Liver (tissue), 9 donors: Measurements from ENCODE around the gene LRRK1. TPM values are rescaled to one million over a fixed set of nuclear protein-coding genes. Genes with fewer than 3 reads are reported as not detected.

Experiments used
- DNase-seq: peaks from one replicate; pipeline ENCODE4 v3.0.0-alpha.2; 2017; ENCODE audit warnings: low spot score
- H3K27ac ChIP-seq, 2 donors: one replicate each; pipeline ENCODE4 v1.7.0; 2013; ENCODE audit warnings: inconsistent platforms in 2 of 2, low read length in 2 of 2, control low read depth in 1 of 2, low read depth in 1 of 2, mild to moderate bottlenecking in 1 of 2
- H3K27me3 ChIP-seq, 4 donors: one replicate each; pipeline versions ENCODE4 v1.6.1 to v1.7.0; 2013; ENCODE audit warnings: low read length in 3 of 4, inconsistent platforms in 1 of 4, mild to moderate bottlenecking in 1 of 4, moderate library complexity in 1 of 4; ENCODE audit not compliant: control insufficient read depth in 4 of 4, insufficient read depth in 4 of 4
- H3K36me3 ChIP-seq, 4 donors: one replicate each; pipeline versions ENCODE4 v1.6.1 to v1.7.0; 2013; ENCODE audit warnings: low read length in 3 of 4, mild to moderate bottlenecking in 3 of 4, low read depth in 1 of 4, moderate library complexity in 1 of 4; ENCODE audit not compliant: control insufficient read depth in 4 of 4, insufficient read depth in 3 of 4
- H3K4me1 ChIP-seq, 4 donors: one replicate each; pipeline versions ENCODE4 v1.6.1 to v1.7.0; 2013; ENCODE audit warnings: low read length in 3 of 4, mild to moderate bottlenecking in 3 of 4, moderate library complexity in 1 of 4; ENCODE audit not compliant: control insufficient read depth in 4 of 4, insufficient read depth in 4 of 4
- H3K4me3 ChIP-seq, 3 donors: one replicate each; pipeline versions ENCODE4 v1.6.1 to v1.7.0; 2013; ENCODE audit warnings: low read length in 3 of 3, control low read depth in 1 of 3, low read depth in 1 of 3, mild to moderate bottlenecking in 1 of 3
- H3K9ac ChIP-seq, 2 donors: one replicate each; pipeline ENCODE4 v1.7.0; 2013; ENCODE audit warnings: low read length in 2 of 2, mild to moderate bottlenecking in 2 of 2, moderate library complexity in 2 of 2, control low read depth in 1 of 2, low read depth in 1 of 2
- H3K9me3 ChIP-seq, 4 donors: one replicate each; pipeline versions ENCODE4 v1.6.1 to v1.7.0; 2013; ENCODE audit warnings: low read length in 3 of 4; ENCODE audit not compliant: control insufficient read depth in 4 of 4
- EGR1 ChIP-seq, 2 donors: IDR thresholded peaks; 2 replicates each; pipeline ENCODE4 v1.6.1; 2016 to 2018; ENCODE audit warnings: antibody characterized with exemption in 2 of 2, low read depth in 2 of 2
- FOXA1 ChIP-seq: IDR thresholded peaks from 2 replicates; pipeline ENCODE4 v1.6.1; 2016; ENCODE audit warnings: antibody characterized with exemption
- FOXA2 ChIP-seq: IDR thresholded peaks from 2 replicates; pipeline ENCODE4 v1.6.1; 2016; ENCODE audit warnings: antibody characterized with exemption
- GABPA ChIP-seq, 2 donors: IDR thresholded peaks in 1 of 2; conservative IDR thresholded peaks in 1 of 2; 2 replicates each; pipeline ENCODE4 v1.6.1; 2016; ENCODE audit warnings: antibody characterized with exemption in 2 of 2, mild to moderate bottlenecking in 1 of 2, moderate library complexity in 1 of 2
- HNF4A ChIP-seq, 2 donors: conservative IDR thresholded peaks; 2 replicates each; pipeline ENCODE4 v1.6.1; 2016; ENCODE audit warnings: antibody characterized with exemption in 2 of 2, mild to moderate bottlenecking in 2 of 2
- HNF4G ChIP-seq: IDR thresholded peaks from 2 replicates; pipeline ENCODE4 v1.6.1; 2016; ENCODE audit warnings: antibody characterized with exemption
- JUND ChIP-seq, 2 donors: IDR thresholded peaks; 2 replicates each; pipeline ENCODE4 v1.6.1; 2016; ENCODE audit warnings: antibody characterized with exemption in 2 of 2
- NR2F2 ChIP-seq: IDR thresholded peaks from 2 replicates; pipeline ENCODE4 v1.6.1; 2016; ENCODE audit warnings: antibody characterized with exemption
- RAD21 ChIP-seq, 2 donors: IDR thresholded peaks; 2 replicates each; pipeline ENCODE4 v1.6.1; 2016; ENCODE audit warnings: antibody characterized with exemption in 2 of 2, mild to moderate bottlenecking in 2 of 2
- RXRA ChIP-seq, 2 donors: IDR thresholded peaks; 2 replicates each; pipeline ENCODE4 v1.6.1; 2017 to 2018; ENCODE audit warnings: antibody characterized with exemption in 2 of 2, mild to moderate bottlenecking in 1 of 2
- SP1 ChIP-seq: IDR thresholded peaks from 2 replicates; pipeline ENCODE4 v1.6.1; 2018; ENCODE audit warnings: antibody characterized with exemption, mild to moderate bottlenecking
- TAF1 ChIP-seq: conservative IDR thresholded peaks from 2 replicates; pipeline ENCODE4 v1.6.1; 2016; ENCODE audit warnings: antibody characterized with exemption, mild to moderate bottlenecking
- YY1 ChIP-seq: IDR thresholded peaks from 2 replicates; pipeline ENCODE4 v1.6.1; 2016; ENCODE audit warnings: antibody characterized with exemption, mild to moderate bottlenecking
- polyA plus RNA-seq, 2 donors: library from polyadenylated mRNA; stranded (reverse) in 1 of 2; unstranded in 1 of 2; fragments of 200-250 nt in 1 of 2; fragments of >200 nt in 1 of 2; fragmentation: Nextera tagmentation in 1 of 2; extraction: Ambion mirVana in 1 of 2; gene quantifications; one replicate each; pipeline versions ENCODE4 v1.2.1 to v1.2.3, GENCODE V29; 2013 to 2015
- total RNA-seq, 2 donors: library from RNA; depleted of rRNA; stranded (reverse); fragments of >200 nt; gene quantifications; one replicate each; pipeline ENCODE4 v1.2.3, GENCODE V29; 2014
- TF ChIP-seq, protein P1 (sequence below): fragments of 150-350 bp; IDR thresholded peaks from 2 replicates; pipeline ENCODE4 v1.5.1; 2017; ENCODE audit warnings: improper control_type of control experiment, low read depth, low read length; ENCODE audit not compliant: missing input control
- TF ChIP-seq, protein P2 (sequence below): IDR thresholded peaks from 2 replicates; pipeline ENCODE4 v1.6.1; 2016; ENCODE audit warnings: antibody characterized with exemption
- TF ChIP-seq, protein P3 (sequence below): IDR thresholded peaks from 2 replicates; pipeline ENCODE4 v1.6.1; 2016; ENCODE audit warnings: antibody characterized with exemption, mild to moderate bottlenecking
- TF ChIP-seq, protein P4 (sequence below): IDR thresholded peaks from 2 replicates; pipeline ENCODE4 v1.6.1; 2016; ENCODE audit warnings: antibody characterized with exemption
- TF ChIP-seq, protein P5 (sequence below): IDR thresholded peaks from 2 replicates; pipeline ENCODE4 v1.6.1; 2016; ENCODE audit warnings: antibody characterized with exemption
- donor health status: healthy.
- donor health status: healthy.
- donor health status: healthy.
- donor health status: healthy.
- donor health status: healthy.

The LRRK1 gene
- total and polyA plus RNA-seq, 4 donors: 1.2 to 4.4 (median 2.7) TPM

DNA sequence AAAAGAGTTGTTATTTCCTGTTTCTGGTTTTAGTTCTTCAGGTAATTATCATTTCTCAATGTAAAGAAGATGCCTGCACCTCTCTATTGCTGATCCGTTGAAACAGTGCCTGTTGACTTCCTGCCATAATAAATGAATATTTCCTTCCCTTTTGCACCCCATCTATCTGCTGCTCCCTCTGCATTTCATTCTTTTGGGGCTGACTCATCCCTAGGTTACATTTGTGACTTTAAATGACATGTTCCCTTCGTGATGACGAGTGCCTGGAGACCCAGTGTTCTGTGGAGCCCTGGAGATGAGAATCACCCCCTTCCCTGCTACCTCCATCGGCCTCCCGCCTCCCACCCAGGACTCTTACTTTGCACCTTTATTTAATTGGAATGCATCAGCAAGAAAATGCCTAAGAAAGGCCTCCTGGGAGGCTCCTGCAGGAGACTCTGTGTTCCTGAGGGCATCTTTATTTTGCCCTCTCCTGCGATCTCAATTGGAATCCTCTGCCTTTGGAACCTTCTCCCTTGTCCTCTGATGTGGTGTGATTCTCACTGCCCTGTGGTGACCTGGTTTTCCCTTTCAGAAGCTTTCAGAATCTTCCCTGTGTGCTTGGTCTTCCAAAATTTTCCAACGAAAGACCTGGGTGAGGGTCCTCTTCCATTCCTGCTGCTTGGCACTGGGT, 13.7 kb downstream of the LRRK1 start (continued):
- TF ChIP-seq, protein P1, sequence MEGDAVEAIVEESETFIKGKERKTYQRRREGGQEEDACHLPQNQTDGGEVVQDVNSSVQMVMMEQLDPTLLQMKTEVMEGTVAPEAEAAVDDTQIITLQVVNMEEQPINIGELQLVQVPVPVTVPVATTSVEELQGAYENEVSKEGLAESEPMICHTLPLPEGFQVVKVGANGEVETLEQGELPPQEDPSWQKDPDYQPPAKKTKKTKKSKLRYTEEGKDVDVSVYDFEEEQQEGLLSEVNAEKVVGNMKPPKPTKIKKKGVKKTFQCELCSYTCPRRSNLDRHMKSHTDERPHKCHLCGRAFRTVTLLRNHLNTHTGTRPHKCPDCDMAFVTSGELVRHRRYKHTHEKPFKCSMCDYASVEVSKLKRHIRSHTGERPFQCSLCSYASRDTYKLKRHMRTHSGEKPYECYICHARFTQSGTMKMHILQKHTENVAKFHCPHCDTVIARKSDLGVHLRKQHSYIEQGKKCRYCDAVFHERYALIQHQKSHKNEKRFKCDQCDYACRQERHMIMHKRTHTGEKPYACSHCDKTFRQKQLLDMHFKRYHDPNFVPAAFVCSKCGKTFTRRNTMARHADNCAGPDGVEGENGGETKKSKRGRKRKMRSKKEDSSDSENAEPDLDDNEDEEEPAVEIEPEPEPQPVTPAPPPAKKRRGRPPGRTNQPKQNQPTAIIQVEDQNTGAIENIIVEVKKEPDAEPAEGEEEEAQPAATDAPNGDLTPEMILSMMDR: no peak
- no peak for TF ChIP-seq YY1

DNA sequence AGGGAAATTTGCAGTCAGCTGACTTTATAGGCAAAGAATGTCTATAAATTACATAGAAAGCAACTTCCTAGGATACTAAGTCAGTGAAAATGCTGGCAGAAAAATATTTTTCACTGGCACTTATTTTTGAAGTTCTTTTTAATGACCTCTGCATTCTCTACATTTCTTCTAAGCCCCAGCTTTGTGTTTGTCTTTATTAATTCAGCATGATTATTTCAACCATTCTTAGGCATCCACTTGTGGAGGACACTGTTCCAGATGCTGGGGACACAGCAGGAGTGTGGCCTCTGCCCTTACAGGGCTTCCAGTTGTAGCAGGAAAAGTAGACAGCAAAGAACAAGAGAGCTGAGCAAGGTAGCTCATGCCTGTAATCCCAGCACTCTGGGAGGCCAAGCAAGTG, 15.0 kb downstream of the LRRK1 start:
- no peak overlapping the region for H3K9ac ChIP-seq
- no peaks in the 10 kb centered on the region for H3K9me3 ChIP-seq
- H3K36me3 ChIP-seq: no peaks in the 10 kb centered on the region
- peaks cover 0 to 3% (median 0%) of the 10 kb centered on the region in 4 donors for H3K27me3 ChIP-seq
- no peaks in the 10 kb centered on the region for H3K4me1 ChIP-seq
- TF ChIP-seq NR2F2 (no peak), SP1 (no peak), HNF4G (no peak), EGR1 (IDR thresholded peaks at IDR 0.05; ENCODE audit: low read depth in 2 of 2) (no peak), RXRA (IDR thresholded peaks at IDR 0.05) (no peak), FOXA2 (no peak), JUND (IDR thresholded peaks at IDR 0.05) (no peak), GABPA (IDR thresholded peaks at IDR 0.05 in 1 of 2, conservative IDR thresholded peaks at IDR 0.05 in 1 of 2) (no peak), FOXA1 (no peak), HNF4A (conservative IDR thresholded peaks at IDR 0.05) (no peak), RAD21 (IDR thresholded peaks at IDR 0.05) (no peak), YY1 (no peak), TAF1 (no peak)
- TF ChIP-seq, protein P2, sequence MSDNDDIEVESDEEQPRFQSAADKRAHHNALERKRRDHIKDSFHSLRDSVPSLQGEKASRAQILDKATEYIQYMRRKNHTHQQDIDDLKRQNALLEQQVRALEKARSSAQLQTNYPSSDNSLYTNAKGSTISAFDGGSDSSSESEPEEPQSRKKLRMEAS: no peak
- TF ChIP-seq, protein P1: no peak
- TF ChIP-seq, protein P3, sequence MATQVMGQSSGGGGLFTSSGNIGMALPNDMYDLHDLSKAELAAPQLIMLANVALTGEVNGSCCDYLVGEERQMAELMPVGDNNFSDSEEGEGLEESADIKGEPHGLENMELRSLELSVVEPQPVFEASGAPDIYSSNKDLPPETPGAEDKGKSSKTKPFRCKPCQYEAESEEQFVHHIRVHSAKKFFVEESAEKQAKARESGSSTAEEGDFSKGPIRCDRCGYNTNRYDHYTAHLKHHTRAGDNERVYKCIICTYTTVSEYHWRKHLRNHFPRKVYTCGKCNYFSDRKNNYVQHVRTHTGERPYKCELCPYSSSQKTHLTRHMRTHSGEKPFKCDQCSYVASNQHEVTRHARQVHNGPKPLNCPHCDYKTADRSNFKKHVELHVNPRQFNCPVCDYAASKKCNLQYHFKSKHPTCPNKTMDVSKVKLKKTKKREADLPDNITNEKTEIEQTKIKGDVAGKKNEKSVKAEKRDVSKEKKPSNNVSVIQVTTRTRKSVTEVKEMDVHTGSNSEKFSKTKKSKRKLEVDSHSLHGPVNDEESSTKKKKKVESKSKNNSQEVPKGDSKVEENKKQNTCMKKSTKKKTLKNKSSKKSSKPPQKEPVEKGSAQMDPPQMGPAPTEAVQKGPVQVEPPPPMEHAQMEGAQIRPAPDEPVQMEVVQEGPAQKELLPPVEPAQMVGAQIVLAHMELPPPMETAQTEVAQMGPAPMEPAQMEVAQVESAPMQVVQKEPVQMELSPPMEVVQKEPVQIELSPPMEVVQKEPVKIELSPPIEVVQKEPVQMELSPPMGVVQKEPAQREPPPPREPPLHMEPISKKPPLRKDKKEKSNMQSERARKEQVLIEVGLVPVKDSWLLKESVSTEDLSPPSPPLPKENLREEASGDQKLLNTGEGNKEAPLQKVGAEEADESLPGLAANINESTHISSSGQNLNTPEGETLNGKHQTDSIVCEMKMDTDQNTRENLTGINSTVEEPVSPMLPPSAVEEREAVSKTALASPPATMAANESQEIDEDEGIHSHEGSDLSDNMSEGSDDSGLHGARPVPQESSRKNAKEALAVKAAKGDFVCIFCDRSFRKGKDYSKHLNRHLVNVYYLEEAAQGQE: no peak
- TF ChIP-seq, protein P4, sequence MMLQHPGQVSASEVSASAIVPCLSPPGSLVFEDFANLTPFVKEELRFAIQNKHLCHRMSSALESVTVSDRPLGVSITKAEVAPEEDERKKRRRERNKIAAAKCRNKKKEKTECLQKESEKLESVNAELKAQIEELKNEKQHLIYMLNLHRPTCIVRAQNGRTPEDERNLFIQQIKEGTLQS: no peak
- TF ChIP-seq, protein P5, sequence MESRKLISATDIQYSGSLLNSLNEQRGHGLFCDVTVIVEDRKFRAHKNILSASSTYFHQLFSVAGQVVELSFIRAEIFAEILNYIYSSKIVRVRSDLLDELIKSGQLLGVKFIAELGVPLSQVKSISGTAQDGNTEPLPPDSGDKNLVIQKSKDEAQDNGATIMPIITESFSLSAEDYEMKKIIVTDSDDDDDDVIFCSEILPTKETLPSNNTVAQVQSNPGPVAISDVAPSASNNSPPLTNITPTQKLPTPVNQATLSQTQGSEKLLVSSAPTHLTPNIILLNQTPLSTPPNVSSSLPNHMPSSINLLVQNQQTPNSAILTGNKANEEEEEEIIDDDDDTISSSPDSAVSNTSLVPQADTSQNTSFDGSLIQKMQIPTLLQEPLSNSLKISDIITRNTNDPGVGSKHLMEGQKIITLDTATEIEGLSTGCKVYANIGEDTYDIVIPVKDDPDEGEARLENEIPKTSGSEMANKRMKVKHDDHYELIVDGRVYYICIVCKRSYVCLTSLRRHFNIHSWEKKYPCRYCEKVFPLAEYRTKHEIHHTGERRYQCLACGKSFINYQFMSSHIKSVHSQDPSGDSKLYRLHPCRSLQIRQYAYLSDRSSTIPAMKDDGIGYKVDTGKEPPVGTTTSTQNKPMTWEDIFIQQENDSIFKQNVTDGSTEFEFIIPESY: no peak
- no peak overlapping the region for H3K4me3 ChIP-seq
- no peak overlapping the region for H3K27ac ChIP-seq
- DNase-seq: no peak
